ENCODE measurements around the gene THAP8.
A peak's percentile ranks its signal among the peaks of the same experiment; 100 is the strongest.

Gene THAP8

DNA sequence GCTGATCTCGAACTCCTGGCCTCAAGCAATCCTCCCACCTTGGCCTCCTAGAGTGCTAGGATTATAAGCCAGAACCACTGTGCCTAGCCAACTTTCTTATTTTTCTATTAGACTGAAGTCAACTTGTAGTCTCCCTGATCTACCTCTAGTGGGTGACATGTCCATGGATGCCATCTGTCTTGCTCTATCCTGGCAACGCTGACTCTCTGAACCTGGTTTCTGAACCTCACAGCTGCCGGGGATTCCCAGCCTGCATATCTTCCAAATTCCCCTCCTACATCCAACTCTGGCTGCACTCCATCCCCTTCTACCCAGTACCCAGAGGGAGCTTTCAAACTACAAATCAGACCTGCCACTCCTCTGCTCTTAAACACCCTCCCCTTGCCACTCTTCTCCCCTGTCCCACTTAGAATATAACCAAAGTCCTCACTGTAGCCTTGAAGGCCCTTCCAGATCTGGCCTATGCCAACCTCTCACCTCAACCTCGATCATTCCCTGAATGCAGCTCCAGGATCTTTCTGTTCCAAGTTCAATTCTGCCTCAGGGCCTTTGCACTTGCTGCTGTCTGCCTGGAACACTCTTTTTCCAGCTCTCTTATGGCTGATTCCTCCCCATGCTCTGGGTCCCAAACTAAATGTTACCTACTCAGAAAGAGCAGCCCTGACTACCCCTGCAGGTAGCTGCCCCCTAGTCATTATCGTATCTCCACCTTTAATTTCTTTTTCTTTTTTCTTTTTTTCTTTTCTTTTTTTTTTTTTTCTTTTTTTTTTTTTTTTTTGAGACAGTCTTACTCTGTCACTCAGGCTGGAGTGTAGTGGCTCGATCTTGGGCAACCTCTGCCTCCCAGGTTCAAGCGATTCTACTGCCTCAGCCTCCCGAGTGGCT lies 23.6 kb downstream of the THAP8 start:
- no peak for DNase-seq (ENCODE audit: low spot score)

- no peak for DNase-seq (ENCODE audit: low spot score)
These were observed 25.6 kb downstream of the THAP8 start for GRCh38 chr19:36028313-36029041.

DNA sequence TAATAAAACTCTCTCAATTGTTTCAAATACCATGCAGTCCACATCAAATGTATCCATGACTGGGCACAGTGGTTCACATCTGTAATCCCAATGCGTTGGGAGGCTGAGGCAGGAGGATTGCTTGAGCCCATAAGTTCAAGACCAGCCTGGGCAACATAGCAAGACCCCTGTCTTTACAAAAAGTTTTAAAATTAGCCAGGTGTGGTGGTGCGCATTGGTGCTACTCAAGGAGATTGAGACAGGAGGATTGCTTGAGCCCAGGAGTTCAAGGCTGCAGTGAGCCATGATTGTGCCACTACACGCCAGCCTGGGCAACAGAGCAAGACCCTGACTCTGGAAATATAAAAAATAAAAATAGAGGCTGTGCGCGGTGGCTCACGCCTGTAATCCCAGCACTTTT lies 26.4 kb downstream of the THAP8 start:
- DNase-seq (ENCODE audit: low spot score), result no peak

- no peak for DNase-seq (ENCODE audit: low spot score)
These were observed 27.8 kb downstream of the THAP8 start for GRCh38 chr19:36026091-36026876.

GRCh38 chr19:36025541-36025940 lies 28.5 kb downstream of the THAP8 start:
- DNase-seq (ENCODE audit: low spot score), result no peak

GRCh38 chr19:36023432-36023831 lies 30.7 kb downstream of the THAP8 start:
- DNase-seq (ENCODE audit: low spot score), result no peak

GRCh38 chr19:36019061-36019670 lies 34.9 kb downstream of the THAP8 start:
- DNase-seq (ENCODE audit: low spot score), result no peak

DNA sequence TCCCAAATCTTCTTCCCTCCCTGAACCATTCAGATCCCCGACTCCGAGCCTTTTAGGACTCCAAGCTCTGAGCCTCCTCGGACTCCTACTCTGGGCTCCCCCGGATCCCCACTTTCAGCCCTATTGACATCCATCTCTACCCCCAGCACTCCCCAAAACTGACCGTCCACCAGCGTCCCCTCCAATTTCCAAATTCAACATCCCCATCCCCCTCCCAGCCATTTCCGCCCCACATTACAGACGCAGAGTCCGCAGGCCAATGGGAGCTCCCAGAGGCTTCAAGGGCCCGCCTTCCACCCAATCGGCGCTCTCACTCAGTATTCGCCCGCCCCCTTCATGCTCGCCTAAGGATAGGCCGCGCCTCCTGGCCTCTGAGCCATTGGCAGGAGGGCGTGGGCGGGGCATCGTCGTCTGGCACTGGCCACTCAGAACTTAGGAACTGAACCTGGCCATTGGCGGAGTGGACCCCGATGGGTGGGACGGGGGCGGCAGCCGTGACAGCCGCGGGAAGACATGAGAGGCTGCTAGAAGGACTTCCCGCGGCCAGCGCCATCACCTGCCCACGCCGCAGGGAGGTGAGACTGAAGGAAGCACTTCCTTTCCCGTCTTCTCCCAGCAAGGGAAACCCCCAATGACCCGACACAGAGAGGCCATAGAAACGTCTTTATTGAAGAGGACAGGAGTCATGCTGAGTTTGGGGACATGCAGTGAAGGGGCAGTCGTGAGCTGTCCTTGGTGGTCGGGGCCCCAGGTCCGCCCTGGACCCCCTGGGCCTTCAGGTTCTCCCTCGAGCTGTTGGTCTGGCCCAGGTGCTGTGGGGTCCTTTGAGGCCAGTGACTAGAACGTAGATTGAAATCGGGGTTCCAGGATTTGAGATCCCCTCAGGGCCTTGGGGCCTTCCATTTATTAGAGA lies 39.8 kb downstream of the THAP8 start, which contains the start of gene ALKBH6:
ALKBH6 (minus strand) TSS at position 202 of the 913 bp plus-strand sequence. CDS start 816 bp downstream, outside the sequence.
- peak; percentile 99 for DNase-seq (ENCODE audit: low spot score)

DNA sequence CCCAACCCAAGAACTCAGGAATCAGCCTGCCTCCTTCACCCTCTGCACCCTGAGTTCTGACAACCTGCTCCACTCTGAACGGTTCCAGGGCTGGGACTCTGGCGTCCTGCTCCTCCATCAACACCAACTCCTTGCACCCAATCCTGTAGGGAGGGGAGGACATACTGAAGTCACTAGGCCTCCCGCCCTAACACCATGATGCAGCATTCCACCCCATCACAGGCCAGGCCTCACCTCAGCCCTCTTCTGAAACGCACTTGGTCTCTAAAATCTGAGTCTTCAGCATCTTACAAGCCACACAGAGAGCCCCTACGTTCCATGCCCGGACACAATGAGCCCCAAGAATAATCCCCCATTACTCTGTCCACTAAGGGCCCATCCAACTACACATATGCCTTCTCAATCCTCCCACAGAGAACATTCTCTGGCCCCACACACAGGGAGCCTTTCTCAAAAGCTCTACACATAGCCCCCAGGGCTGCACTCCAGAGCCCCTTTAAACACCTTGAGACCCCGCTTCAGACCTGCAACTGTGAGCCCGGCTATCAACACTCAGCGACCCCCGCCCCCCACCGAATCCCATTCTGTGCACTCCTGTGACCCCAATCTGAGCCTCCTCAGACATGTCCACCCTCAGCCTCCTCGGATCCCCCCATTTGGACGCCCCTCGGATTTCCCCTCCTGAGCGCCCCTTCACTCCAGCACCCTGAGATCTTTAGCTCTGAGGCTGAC lies 40.6 kb downstream of the THAP8 start:
- no peak for DNase-seq (ENCODE audit: low spot score)

DNA sequence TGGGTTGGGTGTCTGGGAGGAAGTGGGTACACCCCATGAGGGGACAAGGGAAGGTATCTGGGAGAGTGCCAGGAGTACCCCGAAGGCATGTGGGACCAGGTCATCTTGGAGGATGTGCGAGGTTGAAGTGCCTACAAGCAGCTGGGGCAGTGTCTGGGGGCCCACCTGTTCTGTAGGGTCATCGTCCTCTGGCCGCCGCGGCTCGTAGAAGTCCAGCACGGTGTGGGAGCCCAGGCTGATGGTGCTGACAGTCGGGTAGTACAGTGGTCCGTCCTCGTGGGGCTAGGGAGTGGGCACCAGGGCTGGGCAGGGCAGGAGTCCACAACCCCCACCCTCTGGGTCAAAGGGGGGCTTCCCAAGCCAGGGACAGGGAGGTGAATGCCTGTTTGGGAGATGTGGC lies 43.7 kb downstream of the THAP8 start:
- no peak for DNase-seq (ENCODE audit: low spot score)

GRCh38 chr19:36009633-36010379 lies 44.3 kb downstream of the THAP8 start:
- no peak for DNase-seq (ENCODE audit: low spot score)

DNA sequence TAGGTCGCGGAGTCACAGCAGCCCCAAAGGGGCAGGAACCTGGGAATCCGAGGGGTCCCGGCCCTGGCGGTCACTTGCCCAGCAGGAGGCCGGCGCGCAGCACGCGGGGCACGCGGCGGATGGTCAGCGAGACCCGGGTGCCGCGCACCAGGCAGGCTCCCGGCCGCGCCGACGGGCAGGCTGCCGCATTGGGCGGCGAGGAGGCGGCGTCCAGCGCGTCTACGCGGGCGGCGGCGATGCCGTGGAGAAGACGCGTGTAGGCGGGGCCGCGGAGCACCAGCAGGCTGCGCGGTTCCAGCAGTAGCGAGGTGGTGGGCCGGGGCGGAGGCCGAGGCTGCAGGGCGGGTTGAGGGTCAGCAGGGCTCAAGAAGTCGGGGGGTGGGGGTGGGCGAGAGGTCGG lies 44.9 kb downstream of the THAP8 start:
- peak; percentile 43 for DNase-seq (ENCODE audit: low spot score)

GRCh38 chr19:36008336-36008978 lies 45.6 kb downstream of the THAP8 start, which contains the start of gene SYNE4:
SYNE4 (minus strand) TSS chr19:36008813; CDS start chr19:36008681, 132 bp downstream.
- no peak for DNase-seq (ENCODE audit: low spot score)

- no peak for DNase-seq (ENCODE audit: low spot score)
These were observed 47.1 kb downstream of the THAP8 start for GRCh38 chr19:36006955-36007354.

- DNase-seq (ENCODE audit: low spot score), result no peak
These were observed 50.8 kb downstream of the THAP8 start for GRCh38 chr19:36003284-36003683.

DNA sequence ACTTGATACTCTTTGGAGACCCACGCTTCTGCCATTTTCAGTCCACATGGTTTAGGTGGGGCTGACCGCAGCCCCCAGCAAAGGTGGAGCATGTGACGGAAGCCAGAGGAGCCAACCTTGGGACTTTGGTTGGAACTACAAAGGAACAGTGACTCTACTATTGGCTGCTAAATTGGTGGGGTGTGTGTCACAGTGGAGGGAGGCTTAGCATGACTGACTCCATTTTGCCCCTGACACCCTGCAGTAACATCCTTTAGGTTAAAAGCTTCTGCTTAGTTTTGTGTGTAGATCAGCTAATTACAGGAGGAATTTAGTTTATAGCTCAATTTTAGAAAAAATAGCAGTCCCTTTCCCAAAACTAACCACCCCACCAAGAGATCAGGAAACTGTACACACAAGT lies 52.5 kb downstream of the THAP8 start:
- no peak for DNase-seq (ENCODE audit: low spot score)

- DNase-seq (ENCODE audit: low spot score), result no peak
These were observed 57.3 kb downstream of the THAP8 start for GRCh38 chr19:35996777-35997176.

DNA sequence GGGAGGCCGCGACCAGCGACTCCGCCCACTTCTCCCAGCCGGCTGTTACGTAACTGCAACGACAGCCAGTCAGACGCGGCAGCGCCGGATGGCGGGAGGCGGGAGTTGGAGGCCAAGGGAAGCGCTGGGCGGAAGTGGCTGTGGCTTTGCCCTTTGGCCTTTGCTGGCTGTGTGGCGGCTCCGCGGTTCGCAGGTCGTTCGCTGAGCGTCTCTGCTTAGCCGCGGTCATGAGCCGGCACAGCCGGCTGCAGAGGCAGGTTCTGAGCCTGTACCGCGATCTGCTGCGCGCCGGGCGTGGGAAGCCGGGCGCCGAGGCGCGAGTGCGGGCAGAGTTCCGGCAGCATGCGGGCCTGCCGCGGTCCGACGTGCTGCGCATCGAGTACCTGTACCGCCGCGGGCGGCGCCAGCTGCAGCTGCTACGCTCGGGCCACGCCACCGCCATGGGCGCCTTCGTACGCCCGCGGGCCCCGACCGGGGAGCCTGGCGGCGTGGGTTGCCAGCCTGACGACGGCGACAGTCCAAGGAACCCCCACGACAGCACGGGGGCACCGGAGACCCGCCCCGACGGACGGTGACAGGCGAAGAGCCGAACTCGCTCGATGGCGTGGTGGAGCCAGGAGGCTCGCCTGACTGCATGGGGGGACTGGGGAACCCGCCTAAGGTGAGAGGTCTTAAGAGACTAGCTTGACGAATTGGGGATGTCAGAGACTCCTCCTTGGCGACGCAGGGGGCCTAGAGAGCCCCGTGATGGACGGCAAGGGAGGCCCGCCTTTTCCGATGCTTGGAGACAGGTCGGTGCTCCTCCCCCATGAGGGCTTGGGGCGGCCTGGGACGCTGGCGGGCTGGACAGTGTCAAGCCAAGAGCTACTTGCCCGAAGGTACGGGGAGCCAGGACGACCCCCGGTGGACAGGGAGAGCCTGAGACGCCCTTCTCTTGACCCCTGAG lies 58.8 kb downstream of the THAP8 start, which contains the start of gene SDHAF1:
SDHAF1 (plus strand) TSS at position 141 of the 946 bp plus-strand sequence; CDS start at position 228, 87 bp downstream.
- peak; percentile 93 for DNase-seq (ENCODE audit: low spot score)
